HL-60 (cell line): ENCODE results near the gene ZNF248.
"Not testable (repeated sequence)": the region's sequence is repeated elsewhere in the genome, so short reads cannot be mapped to it uniquely, and the experiment has no call there.

ENCODE experiments used
- DNase-seq, 2 experiments: peaks; one replicate each; pipeline ENCODE4 v3.0.0-alpha.2; 2010 to 2020; ENCODE audit warnings: low read depth in 1 of 2, low spot score in 1 of 2
- H3K27ac ChIP-seq: fragments of 250-450 bp; sonication (Bioruptor Pico); replicated peaks from 2 replicates; pipeline ENCODE4 v1.5.1; 2020; ENCODE audit warnings: mild to moderate bottlenecking, moderate library complexity
- H3K27me3 ChIP-seq: fragments of 250-450 bp; sonication (Bioruptor Pico); 2 replicates; pipeline ENCODE4 v1.5.1; 2021; ENCODE audit warnings: mild to moderate bottlenecking, moderate library complexity; ENCODE audit not compliant: insufficient read depth, poor library complexity, severe bottlenecking
- H3K4me3 ChIP-seq: replicated peaks from 2 replicates; pipeline ENCODE4 v1.5.1; 2011; ENCODE audit warnings: mild to moderate bottlenecking, control low read depth, low read length; ENCODE audit not compliant: insufficient read depth
- GABPA ChIP-seq: IDR thresholded peaks from 2 replicates; pipeline ENCODE4 v1.6.1; 2012; ENCODE audit warnings: low read depth
- POLR2AphosphoS5 ChIP-seq: IDR thresholded peaks from 2 replicates; pipeline ENCODE4 v1.6.1; 2012; ENCODE audit warnings: low read depth
- SPI1 ChIP-seq: IDR thresholded peaks from 2 replicates; pipeline ENCODE4 v1.6.1; 2012; ENCODE audit warnings: low read depth, mild to moderate bottlenecking, borderline replicate concordance
- TF ChIP-seq, protein P1 (sequence below): IDR thresholded peaks from one replicate; pipeline ENCODE4 v1.5.1; 2011; ENCODE audit warnings: low read length, control low read depth, inconsistent platforms; ENCODE audit not compliant: insufficient read depth
- TF ChIP-seq, protein P2 (sequence below): IDR thresholded peaks from 2 replicates; pipeline ENCODE4 v1.6.1; 2012; ENCODE audit warnings: low read depth; ENCODE audit not compliant: insufficient replicate concordance

ZNF248 gene

DNA sequence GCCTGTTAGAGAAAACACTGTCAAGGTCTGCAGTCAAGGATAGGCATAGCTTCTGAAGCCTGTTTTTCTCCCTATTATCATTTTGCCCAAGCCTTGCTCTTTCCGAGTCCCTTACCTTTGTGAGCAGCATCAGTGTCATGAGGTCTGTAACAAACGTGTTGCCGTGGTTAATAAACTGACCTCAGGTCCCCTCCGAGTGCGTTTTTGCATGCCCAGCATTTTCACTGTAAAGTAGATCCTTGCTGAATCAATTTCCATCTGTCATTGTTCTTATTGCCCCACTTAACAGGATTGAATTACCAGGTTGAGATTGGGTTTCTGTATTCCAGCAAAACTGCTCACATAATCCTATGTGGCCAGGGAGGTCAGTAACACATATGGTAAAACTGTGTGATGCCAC, 110.3 kb downstream of the ZNF248 start:
- no peak overlapping the region for H3K27ac ChIP-seq
- no peak for DNase-seq
- H3K27me3 ChIP-seq: no peaks in the 10 kb centered on the region
- H3K4me3 ChIP-seq: no peak overlapping the region
- no peak for TF ChIP-seq POLR2AphosphoS5
- no peak for TF ChIP-seq GABPA
- TF ChIP-seq, protein P1, sequence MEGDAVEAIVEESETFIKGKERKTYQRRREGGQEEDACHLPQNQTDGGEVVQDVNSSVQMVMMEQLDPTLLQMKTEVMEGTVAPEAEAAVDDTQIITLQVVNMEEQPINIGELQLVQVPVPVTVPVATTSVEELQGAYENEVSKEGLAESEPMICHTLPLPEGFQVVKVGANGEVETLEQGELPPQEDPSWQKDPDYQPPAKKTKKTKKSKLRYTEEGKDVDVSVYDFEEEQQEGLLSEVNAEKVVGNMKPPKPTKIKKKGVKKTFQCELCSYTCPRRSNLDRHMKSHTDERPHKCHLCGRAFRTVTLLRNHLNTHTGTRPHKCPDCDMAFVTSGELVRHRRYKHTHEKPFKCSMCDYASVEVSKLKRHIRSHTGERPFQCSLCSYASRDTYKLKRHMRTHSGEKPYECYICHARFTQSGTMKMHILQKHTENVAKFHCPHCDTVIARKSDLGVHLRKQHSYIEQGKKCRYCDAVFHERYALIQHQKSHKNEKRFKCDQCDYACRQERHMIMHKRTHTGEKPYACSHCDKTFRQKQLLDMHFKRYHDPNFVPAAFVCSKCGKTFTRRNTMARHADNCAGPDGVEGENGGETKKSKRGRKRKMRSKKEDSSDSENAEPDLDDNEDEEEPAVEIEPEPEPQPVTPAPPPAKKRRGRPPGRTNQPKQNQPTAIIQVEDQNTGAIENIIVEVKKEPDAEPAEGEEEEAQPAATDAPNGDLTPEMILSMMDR: no peak
- TF ChIP-seq, protein P2, sequence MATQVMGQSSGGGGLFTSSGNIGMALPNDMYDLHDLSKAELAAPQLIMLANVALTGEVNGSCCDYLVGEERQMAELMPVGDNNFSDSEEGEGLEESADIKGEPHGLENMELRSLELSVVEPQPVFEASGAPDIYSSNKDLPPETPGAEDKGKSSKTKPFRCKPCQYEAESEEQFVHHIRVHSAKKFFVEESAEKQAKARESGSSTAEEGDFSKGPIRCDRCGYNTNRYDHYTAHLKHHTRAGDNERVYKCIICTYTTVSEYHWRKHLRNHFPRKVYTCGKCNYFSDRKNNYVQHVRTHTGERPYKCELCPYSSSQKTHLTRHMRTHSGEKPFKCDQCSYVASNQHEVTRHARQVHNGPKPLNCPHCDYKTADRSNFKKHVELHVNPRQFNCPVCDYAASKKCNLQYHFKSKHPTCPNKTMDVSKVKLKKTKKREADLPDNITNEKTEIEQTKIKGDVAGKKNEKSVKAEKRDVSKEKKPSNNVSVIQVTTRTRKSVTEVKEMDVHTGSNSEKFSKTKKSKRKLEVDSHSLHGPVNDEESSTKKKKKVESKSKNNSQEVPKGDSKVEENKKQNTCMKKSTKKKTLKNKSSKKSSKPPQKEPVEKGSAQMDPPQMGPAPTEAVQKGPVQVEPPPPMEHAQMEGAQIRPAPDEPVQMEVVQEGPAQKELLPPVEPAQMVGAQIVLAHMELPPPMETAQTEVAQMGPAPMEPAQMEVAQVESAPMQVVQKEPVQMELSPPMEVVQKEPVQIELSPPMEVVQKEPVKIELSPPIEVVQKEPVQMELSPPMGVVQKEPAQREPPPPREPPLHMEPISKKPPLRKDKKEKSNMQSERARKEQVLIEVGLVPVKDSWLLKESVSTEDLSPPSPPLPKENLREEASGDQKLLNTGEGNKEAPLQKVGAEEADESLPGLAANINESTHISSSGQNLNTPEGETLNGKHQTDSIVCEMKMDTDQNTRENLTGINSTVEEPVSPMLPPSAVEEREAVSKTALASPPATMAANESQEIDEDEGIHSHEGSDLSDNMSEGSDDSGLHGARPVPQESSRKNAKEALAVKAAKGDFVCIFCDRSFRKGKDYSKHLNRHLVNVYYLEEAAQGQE: no peak
- TF ChIP-seq SPI1: no peak

DNA sequence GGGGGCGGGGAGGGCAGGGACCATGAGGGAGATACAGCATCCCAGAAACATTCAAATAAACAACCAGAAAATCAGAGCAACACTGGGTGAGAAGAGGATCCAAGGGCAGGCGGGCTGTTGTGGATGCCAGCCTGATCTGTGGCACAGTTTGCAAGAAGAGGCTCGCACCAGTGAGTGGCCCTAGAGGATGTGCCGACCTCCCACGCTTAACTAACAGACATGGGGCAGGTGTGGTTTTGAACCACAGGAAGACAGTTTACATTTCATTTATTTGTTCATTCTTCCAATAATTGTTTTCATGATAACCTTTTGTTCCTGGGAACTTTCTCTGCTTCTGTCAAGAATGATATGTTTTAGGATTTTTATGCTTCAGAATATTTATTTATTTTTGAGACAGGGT, 115.6 kb downstream of the ZNF248 start:
- Histone ChIP-seq H3K27me3 (no peaks in the 10 kb centered on the region), H3K27ac (no peak overlapping the region), H3K4me3 (no peak overlapping the region)
- no peak for TF ChIP-seq GABPA
- TF ChIP-seq, protein P2: no peak
- no peak for TF ChIP-seq SPI1
- no peak for DNase-seq

DNA sequence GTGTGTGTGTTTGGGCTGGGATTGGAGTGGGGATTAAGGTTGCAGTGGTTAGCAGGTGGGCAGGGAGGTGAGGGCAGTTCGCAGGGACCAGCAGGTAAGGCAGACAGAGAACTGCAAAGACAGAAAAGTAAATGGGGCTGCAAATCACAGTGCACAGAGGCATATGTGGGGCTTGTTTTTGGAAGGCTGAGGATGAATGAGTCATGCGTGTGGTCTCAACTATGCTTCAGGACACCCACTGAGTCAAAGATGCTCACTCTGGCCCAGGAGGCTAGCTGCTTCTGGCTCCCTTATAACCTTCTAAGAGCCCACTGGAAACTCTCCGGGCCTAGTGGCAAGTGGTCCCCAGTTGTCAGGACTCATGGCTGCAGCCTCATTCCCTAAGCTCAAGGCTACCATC, 118.2 kb downstream of the ZNF248 start:
- H3K27ac ChIP-seq: no peak overlapping the region
- no peak for DNase-seq
- H3K27me3 ChIP-seq: no peaks in the 10 kb centered on the region
- TF ChIP-seq, protein P1: no peak
- TF ChIP-seq SPI1 (no peak), GABPA (no peak), POLR2AphosphoS5 (no peak)
- TF ChIP-seq, protein P2: no peak
- H3K4me3 ChIP-seq: no peak overlapping the region

DNA sequence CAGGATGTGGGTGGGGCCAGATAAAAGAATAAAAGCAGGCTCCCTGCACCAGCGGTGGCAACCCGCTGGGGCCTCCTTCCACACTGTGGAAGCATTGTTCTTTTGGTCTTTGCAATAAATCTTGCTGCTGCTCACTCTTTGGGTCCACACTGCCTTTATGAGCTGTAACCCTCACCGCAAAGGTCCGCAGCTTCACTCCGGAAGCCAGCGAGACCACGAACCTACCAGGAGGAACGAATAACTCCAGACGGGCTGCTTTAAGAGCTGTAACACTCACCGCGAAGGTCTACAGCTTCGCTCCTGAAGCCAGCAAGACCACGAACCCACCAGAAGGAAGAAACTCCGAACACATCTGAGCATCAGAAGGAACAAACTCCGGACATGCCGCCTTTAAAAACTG, 119.2 kb downstream of the ZNF248 start:
- H3K4me3 ChIP-seq, H3K27ac ChIP-seq, H3K27me3 ChIP-seq, DNase-seq: not testable (repeated sequence)
